DMS 273 (cell line): Measurements from ENCODE around the gene C1orf21.
"Not testable (repeated sequence)": the region's sequence is repeated elsewhere in the genome, so short reads cannot be mapped to it uniquely, and the experiment has no call there.

Source experiments
- DNase-seq: peaks from one replicate; lab custom pipeline; 2025; ENCODE audit not compliant: unreplicated experiment; lab: John Stamatoyannopoulos, UW

C1orf21 gene

GRCh38 chr1:184595596-184595995 lies 208.8 kb downstream of the C1orf21 start:
- no peak for DNase-seq

- DNase-seq = peak; percentile 3
Measured at GRCh38 chr1:184596950-184597645, 210.3 kb downstream of the C1orf21 start.

GRCh38 chr1:184597650-184598357 lies 211.0 kb downstream of the C1orf21 start:
- DNase-seq = no peak

GRCh38 chr1:184598403-184599193 lies 211.8 kb downstream of the C1orf21 start:
- no peak for DNase-seq

- DNase-seq = no peak
Measured at GRCh38 chr1:184604152-184604900, 217.5 kb downstream of the C1orf21 start.

DNA sequence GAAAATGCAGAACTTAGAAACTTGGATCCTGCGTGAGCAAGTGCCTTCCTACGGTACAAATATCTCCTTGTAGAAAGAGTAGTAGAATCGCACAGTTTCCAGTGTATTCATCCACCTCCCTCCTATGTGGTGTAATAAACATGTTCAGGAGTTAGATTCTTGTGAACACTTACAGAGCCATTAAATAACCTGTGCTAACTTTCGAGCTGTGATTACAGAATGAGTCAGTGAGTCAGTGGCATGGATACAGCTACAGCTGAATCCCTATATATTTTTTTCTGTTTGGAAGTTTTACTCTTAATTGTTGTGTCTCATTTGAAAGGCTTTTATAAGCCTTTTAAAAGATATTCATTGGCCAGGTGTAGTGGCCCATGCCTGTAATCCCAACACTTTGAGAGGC lies 219.1 kb downstream of the C1orf21 start:
- no peak for DNase-seq

DNA sequence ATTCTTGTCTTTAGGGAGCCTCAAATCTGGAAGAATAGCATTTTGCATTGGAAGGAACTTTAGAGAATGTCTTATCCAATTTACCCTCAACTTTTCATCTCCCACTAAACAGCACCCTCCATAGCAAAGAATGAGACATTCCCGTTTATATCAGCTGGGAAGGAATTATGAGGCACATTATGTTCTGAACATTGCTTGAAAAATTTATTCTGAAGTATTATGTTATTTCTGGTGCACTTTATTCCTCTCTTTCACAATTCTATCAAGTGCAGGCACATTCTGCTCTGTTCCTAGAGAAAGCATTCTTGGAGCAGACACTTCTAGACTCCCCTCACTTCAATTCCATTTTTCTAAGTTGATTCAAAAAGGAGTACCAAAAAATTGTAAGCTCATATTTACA lies 220.0 kb downstream of the C1orf21 start:
- no peak for DNase-seq

DNA sequence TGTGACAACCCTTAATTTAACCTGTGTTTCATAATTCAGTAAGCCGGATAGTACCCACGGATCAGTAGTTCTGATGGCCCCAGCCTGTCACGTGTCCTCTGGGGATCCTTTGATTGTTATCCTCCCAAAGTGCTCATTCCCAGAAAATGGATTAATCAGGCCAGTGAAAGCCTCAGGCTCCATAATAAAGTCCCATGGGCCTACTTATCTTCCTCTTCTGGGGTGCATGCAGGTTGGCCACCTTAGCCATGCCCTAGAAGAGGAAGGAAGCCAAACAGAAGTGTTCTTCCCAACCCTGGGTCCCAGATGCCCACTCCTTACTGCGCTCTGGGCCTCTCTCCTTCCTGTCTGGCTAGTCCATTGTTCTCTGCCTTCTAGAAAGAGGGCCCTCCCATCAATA lies 221.8 kb downstream of the C1orf21 start:
- no peak for DNase-seq

DNA sequence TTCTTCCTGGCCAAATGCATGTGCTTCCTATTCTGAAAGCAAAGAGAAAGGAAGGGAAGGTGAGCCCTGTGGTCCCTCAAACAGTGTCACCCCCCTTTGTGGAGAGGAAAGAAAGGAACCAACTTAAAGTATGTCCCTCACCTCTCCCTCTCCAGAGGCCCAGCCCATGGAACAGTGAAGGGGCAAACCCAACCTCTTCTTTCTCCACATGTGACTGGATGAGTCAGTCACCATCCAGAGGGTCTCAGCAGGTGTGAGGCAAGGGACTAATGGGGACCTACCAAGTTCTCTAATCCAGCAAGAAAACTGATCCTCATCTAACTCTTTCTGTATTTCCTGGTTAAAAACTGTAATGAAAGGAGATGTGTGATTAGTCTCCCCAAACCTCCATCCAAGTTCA lies 222.2 kb downstream of the C1orf21 start:
- DNase-seq = no peak

DNA sequence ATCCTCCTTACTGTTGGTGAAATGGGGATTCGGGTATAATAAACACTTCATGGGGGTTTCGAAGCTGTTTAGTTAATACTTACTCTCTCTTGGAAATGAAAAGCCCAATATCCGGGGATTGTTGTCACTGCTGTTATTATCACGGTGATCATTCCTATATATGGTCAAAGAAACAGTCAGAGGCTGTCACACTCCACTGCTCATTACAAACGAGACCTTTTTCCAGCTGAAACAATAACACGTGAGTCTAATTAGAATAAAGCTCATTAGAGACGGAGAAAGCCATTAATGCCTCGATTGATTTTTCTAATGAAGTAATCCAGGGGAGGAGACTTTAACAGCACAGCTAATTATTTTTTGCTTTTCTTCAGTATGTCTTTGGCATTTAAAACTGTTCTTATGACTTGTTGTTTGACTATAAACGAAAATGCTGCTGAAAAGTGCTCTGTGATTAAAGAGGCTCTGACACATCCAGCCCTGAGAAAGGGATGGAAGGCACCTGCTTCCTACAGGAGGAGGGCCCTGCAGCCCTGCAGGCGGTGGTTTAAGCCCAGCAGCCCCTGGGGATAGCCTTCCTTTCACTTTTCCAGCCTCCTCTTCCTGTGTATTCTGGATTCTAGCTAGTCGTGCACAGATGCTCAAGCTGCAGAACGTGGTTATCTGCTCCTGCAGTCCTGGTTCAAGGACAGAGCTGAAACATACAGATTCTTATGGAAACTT lies 224.2 kb downstream of the C1orf21 start:
- DNase-seq = no peak

- DNase-seq = not testable (repeated sequence)
Measured at GRCh38 chr1:184612229-184612628, 225.4 kb downstream of the C1orf21 start.

GRCh38 chr1:184614667-184615066 lies 227.8 kb downstream of the C1orf21 start:
- DNase-seq = no peak

DNA sequence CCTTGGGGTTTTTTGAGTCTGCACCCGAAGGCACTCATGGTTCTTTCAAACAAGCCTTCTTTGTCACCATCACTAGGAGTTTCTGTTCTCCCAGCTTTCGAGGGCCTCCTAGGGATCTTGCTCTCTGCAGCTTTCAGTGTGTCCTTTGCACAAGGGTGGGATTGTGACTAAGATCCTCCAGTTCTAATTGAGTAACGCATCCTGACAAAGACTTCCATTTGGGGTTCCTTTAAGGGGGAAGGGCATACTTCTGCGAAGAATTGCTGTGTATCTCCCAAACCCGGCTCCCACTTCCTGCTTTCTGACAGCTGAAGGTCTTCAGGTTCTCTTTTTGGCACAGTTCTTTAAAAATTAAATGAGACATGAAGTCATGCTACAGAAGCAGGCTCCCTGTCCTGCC lies 228.5 kb downstream of the C1orf21 start:
- DNase-seq = no peak

- no peak for DNase-seq
Measured at GRCh38 chr1:184616504-184616903, 229.7 kb downstream of the C1orf21 start.

DNA sequence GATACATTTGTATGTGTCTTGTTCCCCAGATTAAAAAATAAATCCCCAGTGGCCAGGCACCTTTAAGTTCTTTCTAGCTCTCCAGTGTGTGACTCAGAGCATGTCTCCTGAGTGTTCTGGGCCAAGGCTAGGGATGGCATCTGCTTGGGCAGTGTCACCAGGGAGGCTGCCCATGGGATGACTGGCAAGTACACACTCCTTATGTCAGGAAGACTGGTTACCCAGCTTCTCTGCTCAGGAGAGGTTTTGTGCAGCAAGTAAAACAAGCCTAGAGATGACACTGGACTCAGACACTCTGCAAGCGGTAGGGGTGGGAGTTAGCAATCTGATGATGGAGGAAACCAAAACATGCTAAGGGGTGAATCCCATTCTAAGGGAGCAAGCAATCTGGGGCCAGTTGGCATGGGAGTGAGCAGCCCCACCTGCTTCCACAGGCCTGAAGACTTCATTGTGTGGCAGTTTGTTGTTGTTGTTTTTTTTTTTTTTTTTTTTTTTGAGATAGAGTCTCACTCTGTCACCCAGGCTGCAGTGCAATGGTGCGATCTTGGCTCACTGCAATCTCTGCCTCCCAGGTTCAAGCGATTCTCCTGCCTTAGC lies 230.7 kb downstream of the C1orf21 start:
- DNase-seq = no peak

DNA sequence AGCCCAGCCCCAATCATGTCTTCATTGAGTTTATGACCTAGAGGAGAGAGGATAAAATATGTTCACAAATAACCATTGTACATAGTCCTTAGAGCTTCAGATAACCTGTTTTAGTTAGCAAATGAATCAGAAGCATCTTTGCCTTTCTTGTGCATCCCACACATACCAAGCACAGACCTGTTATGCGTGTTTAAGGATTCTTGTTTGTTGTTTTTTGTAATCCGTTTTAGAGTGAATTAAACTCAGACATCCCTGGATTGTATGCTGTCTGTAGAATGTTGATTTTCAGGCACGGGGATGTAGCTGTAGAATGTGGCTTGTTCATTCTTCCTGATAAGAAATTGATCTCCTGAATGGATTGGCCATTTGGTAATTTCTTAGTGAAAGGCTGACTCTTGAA lies 232.0 kb downstream of the C1orf21 start:
- DNase-seq = no peak

DNA sequence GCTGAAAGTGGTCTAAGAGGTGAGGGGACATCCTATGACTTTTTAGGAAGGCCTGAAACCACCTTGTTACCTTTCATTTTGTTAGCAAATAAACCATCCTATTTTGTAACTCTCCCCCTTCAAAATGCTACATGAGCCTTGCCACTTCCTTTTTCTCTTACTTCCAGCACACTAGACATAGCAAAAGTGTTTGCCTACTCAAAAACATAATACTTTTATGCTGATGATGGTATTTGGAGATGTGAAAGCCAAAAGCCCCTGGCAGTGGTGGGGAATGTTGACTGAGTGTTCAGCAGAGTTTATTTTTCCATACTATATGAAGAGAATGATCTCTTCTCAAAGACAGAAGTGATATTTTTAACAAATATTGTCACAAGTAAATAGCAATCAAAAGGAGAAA lies 233.6 kb downstream of the C1orf21 start:
- DNase-seq = no peak

- no peak for DNase-seq
Measured at GRCh38 chr1:184621260-184621659, 234.4 kb downstream of the C1orf21 start.

DNA sequence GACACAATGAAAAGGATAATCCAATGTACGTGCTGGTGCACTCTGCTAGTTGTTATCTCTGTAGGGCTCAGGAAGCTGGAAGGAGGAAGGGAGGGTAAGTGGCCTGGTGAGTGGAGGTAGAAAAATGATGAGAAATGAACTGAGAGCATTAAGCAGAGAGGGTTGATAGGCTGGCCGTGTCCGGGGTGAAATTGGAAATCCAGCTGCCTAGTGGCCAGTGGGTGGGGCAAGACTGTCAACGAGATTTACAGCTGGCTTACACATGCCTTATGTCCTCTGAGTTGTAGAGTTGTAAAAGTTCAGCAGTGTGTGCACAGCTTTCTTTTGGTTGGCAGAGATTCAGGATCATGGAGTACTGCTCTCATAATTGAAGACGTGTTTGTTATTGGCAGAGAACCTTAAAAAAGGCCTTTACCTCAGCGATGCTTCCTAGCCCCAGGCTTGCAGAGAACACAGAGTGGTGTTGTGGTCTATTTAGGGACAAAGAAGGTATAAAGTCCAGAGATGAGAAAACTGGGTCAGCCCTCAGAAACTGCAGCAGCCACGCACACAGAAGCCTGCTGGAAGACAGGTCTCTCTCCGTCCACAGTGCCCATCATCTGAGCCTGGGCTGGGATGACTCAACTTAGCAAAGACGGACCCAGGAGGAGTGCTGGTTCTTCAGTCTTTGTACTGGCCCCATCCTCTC lies 235.5 kb downstream of the C1orf21 start:
- peak; percentile 35 for DNase-seq

DNA sequence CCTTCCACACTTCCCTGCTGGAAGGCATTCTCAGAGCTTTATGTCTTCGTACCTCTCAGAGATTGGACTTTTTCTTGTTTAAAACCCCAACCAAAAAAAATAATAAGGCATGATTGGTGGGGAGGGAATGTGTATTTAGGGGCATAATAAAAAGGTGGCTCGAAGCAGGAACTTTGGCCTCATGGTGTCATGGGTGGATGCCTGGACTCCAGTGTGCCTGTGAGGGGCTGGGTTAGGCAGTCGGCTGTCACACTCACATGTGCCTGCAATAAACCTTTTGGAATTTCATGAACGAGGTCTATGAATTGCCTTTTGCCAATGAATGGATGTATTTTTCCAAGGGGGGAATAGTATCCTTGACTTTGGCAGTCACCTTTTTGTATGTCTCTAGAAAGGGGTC lies 236.6 kb downstream of the C1orf21 start:
- no peak for DNase-seq
